Omental fat pad (tissue), 4 donors: ENCODE results near the gene YAP1. TPM values are rescaled to one million over a fixed set of nuclear protein-coding genes. Genes with fewer than 3 reads are reported as not detected.

ENCODE experiments used
- ATAC-seq: fragments of 150-250 bp; one replicate; pipeline ENCODE4 v1.9.1; 2016; ENCODE audit warnings: mild to moderate bottlenecking, moderate library complexity; ENCODE audit not compliant: low FRiP score
- DNase-seq: peaks from one replicate; pipeline ENCODE4 v3.0.0-alpha.2; 2019; ENCODE audit warnings: low spot score
- CTCF ChIP-seq, 3 donors: fragments of 450-650 bp; IDR thresholded peaks; one replicate each; pipeline ENCODE4 v1.5.1; 2016 to 2017; ENCODE audit warnings: antibody characterized with exemption in 3 of 3, mild to moderate bottlenecking in 3 of 3, moderate library complexity in 2 of 3
- total RNA-seq, 4 donors: library from RNA; depleted of rRNA; stranded (reverse); fragments of >200 nt; gene quantifications; one replicate each; pipeline ENCODE4 v1.1.0, GENCODE V29; 2016

YAP1 gene
- 100 to 1,000 TPM; 102 to 152 (median 130) TPM for total RNA-seq

GRCh38 chr11:102109896-102110760, at the start of gene YAP1:
YAP1 (plus strand) TSS chr11:102110447; CDS start chr11:102110849, 402 bp downstream.
- peak; percentile 89 for ATAC-seq
- DNase-seq: peak; percentile 42
- no peak for TF ChIP-seq CTCF (IDR thresholded peaks at IDR 0.05)

GRCh38 chr11:102061276-102061675, 49.0 kb upstream of the YAP1 start:
- ATAC-seq (no peak), DNase-seq (no peak)

GRCh38 chr11:102062106-102062505, 48.1 kb upstream of the YAP1 start:
- TF ChIP-seq CTCF (IDR thresholded peaks at IDR 0.05): no peak
- DNase-seq (no peak), ATAC-seq (no peak)

More at GRCh38 chr11:102061276-102061675, 49.0 kb upstream of the YAP1 start:
- TF ChIP-seq CTCF (IDR thresholded peaks at IDR 0.05): no peak

GRCh38 chr11:102064316-102064715, 45.9 kb upstream of the YAP1 start:
- no peak for TF ChIP-seq CTCF (IDR thresholded peaks at IDR 0.05)
- no peak for DNase-seq
- ATAC-seq: no peak

- TF ChIP-seq CTCF (IDR thresholded peaks at IDR 0.05): no peak
- ATAC-seq (no peak), DNase-seq (no peak)
Measured at GRCh38 chr11:102070766-102071165, 39.5 kb upstream of the YAP1 start.

- TF ChIP-seq CTCF (IDR thresholded peaks at IDR 0.05): no peak
- no peak for DNase-seq
- ATAC-seq: no peak
Measured at GRCh38 chr11:102071497-102072472, 38.5 kb upstream of the YAP1 start.
